Stomach smooth muscle (tissue), 2 donors: Measurements from ENCODE around the gene BTLA.

ENCODE experiments used
- H3K27ac ChIP-seq: one replicate; pipeline ENCODE4 v1.7.0; 2013; ENCODE audit warnings: mild to moderate bottlenecking, low read length, inconsistent platforms
- H3K27me3 ChIP-seq, 2 donors: one replicate each; pipeline ENCODE4 v1.7.0; 2013; ENCODE audit warnings: low read length in 2 of 2; ENCODE audit not compliant: insufficient read depth in 2 of 2, control insufficient read depth in 1 of 2
- H3K36me3 ChIP-seq, 2 donors: one replicate each; pipeline ENCODE4 v1.7.0; 2013; ENCODE audit warnings: low read length in 2 of 2; ENCODE audit not compliant: control insufficient read depth in 2 of 2, insufficient read depth in 2 of 2
- H3K4me1 ChIP-seq: one replicate; pipeline ENCODE4 v1.7.0; 2013; ENCODE audit warnings: low read length; ENCODE audit not compliant: control insufficient read depth, insufficient read depth
- H3K4me3 ChIP-seq, 2 donors: one replicate each; pipeline ENCODE4 v1.7.0; 2013; ENCODE audit warnings: low read length in 2 of 2
- H3K9ac ChIP-seq, 2 donors: one replicate each; pipeline ENCODE4 v1.7.0; 2013; ENCODE audit warnings: low read length in 2 of 2, mild to moderate bottlenecking in 1 of 2
- H3K9me3 ChIP-seq, 2 donors: one replicate each; pipeline ENCODE4 v1.7.0; 2013; ENCODE audit warnings: low read length in 2 of 2; ENCODE audit not compliant: control insufficient read depth in 2 of 2
- donor health status: healthy.
- donor health status: Pancreatic carcinoma.

BTLA gene

DNA sequence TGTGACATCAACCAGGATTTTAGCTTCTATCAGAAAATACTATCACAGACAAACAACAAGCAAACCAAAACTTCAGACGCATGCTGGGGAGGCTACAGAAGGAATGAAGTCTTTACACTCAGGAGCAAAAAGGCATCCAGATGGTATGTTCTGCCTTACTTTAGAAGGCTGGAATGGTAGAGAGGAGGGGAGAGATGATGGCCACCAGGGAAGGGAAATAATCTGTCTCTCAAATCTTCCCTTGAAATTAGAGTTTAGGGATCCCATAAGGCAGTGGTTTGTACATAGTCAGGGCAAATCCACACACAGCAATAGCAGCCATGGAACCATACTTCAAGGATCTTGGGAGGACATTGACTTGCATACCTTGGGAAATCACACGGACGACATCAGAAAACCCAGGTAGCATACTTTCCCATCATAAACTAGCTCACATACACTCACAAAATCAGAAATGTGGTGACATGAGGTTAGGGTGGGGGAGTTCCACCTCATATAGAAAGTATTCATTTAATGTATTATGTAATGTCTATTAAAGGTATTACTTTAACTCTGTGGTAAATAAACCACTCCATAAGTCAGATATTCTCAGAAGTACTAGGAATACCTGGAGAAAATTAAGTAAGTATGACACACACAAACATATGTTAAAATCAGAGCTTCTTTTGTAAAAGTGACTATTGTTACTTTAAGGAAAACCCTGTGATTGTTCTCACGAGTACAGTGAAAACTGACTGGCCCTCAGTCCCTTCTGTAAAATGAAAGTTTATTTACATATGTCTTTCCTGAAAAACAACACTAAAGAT lies 9.4 kb downstream of the BTLA start:
- no peak overlapping the region for H3K9ac ChIP-seq
- no peak overlapping the region for H3K4me3 ChIP-seq
- H3K9me3 ChIP-seq = no peaks in the 10 kb centered on the region
- no peaks in the 10 kb centered on the region for H3K4me1 ChIP-seq
- no peaks in the 10 kb centered on the region for H3K36me3 ChIP-seq
- H3K27me3 ChIP-seq = no peaks in the 10 kb centered on the region
- no peak overlapping the region for H3K27ac ChIP-seq

DNA sequence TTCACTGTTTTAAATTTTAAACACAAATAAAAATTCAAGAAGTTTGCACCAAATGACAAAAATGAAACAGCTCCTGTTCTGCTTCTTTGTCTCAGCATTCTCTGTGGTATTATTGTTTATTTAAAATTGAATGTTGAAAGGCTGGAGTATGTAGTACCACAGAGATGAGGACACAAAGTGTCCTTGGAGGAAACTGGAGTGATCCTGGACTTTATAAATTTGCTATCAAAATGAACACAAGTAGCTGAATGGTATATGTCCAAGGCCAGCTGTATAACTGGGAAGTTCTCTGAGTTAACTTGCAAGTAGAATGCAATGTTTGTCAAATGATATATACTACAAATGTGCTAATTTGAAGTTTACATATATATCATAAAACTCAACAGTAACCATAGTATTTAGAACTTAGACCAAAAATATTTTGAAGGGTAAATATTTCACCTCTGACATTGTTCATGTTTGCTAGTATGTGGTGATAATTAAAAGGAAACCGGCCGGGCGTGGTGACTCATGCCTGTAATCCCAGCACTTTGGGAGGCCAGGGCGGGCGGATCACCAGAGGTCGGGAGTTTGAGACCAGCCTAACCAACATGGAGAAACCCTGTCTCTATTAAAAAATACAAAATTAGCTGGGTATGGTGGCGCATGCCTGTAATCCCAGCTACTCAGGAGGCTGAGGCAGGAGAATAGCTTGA lies 12.3 kb downstream of the BTLA start:
- no peak overlapping the region for H3K27ac ChIP-seq
- no peaks in the 10 kb centered on the region for H3K36me3 ChIP-seq
- no peaks in the 10 kb centered on the region for H3K4me1 ChIP-seq
- H3K9ac ChIP-seq = no peak overlapping the region
- H3K9me3 ChIP-seq = no peaks in the 10 kb centered on the region
- no peaks in the 10 kb centered on the region for H3K27me3 ChIP-seq
- H3K4me3 ChIP-seq = no peak overlapping the region

DNA sequence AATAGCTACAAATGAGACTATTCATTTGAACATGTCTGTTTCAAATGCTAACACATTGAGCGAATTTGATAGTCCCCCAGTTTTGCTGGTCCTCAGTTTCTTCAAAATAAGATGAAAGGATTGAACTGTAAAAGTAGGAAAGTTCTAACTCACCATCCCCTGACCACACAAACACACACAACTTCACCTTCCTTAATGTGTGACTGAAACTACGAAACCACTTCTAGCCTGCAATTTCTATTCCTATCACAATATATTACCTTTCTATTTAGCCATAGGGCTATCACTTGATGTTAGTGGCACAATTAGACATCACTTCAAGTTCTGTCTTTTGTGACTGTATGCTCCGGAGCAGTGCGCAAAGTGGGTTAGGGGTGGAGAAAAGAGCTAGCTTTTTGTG lies 14.9 kb downstream of the BTLA start:
- Histone ChIP-seq H3K27me3 (no peaks in the 10 kb centered on the region), H3K4me3 (no peak overlapping the region), H3K36me3 (no peaks in the 10 kb centered on the region), H3K9me3 (no peaks in the 10 kb centered on the region), H3K4me1 (no peaks in the 10 kb centered on the region), H3K27ac (no peak overlapping the region), H3K9ac (no peak overlapping the region)

DNA sequence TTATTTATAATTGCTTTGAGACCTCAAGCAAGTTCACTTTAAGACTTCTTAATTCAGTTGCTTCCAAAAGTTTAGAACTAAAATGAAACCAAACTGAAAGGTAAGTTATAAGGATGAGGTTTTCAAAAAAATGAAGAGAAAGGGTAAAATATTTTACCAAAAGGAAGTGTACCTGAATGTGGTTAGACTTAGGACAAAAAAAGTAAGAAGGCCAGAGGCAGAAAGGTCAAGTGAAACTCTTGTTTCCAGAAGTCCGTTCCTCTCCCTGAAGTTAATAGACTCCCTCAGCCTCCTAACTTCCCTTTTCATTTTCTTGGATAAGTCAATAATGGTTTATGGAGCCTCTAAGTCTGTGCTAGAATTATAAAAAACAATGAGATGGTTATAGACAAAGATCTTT lies 16.6 kb downstream of the BTLA start:
- no peaks in the 10 kb centered on the region for H3K9me3 ChIP-seq
- no peaks in the 10 kb centered on the region for H3K36me3 ChIP-seq
- no peak overlapping the region for H3K9ac ChIP-seq
- no peaks in the 10 kb centered on the region for H3K4me1 ChIP-seq
- H3K27me3 ChIP-seq = no peaks in the 10 kb centered on the region
- no peak overlapping the region for H3K27ac ChIP-seq
- no peak overlapping the region for H3K4me3 ChIP-seq

DNA sequence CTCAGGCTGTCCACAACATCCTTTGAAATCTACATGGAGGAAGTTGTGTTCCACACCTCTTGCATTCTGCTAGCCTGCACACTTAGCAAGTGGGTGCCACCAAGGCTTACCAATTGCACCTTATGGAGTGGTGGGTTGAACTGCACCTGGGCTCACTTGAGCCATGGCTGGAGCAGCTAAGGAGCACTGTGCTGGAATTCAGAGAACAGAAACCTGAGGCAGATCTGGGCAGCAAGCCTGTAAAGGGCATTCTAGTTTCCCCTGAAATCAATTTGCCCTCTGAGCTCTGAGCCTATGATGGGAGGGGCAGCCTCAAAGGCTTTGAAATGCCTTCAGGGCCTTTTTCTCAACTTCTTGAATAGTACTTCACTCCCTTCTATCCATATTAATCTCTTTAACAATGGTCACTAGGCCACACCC lies 18.0 kb downstream of the BTLA start:
- H3K4me1 ChIP-seq = no peaks in the 10 kb centered on the region
- no peak overlapping the region for H3K4me3 ChIP-seq
- no peaks in the 10 kb centered on the region for H3K36me3 ChIP-seq
- no peak overlapping the region for H3K27ac ChIP-seq
- H3K9ac ChIP-seq = no peak overlapping the region
- H3K27me3 ChIP-seq = no peaks in the 10 kb centered on the region
- H3K9me3 ChIP-seq = no peaks in the 10 kb centered on the region

DNA sequence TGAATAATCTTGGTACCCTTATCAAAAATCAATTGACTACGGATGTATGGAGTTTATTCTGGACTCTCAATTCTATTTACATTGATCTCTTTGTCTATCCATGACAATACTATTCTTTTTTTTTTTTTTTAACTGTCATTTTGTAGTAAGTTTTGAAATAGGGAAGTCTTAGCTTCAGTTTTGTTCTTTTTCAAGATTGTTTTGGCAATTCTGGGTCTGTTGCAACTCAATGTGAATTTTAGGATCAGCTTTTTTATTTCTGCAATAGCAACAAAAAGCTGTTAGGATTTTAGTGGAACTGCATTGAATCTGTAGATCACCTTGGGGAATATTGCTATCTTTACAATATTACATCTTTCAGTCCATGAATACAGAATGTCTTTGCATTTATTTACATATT lies 21.4 kb downstream of the BTLA start:
- Histone ChIP-seq H3K9ac (no peak overlapping the region), H3K4me3 (no peak overlapping the region), H3K27me3 (no peaks in the 10 kb centered on the region), H3K4me1 (no peaks in the 10 kb centered on the region), H3K9me3 (no peaks in the 10 kb centered on the region), H3K36me3 (no peaks in the 10 kb centered on the region), H3K27ac (no peak overlapping the region)

DNA sequence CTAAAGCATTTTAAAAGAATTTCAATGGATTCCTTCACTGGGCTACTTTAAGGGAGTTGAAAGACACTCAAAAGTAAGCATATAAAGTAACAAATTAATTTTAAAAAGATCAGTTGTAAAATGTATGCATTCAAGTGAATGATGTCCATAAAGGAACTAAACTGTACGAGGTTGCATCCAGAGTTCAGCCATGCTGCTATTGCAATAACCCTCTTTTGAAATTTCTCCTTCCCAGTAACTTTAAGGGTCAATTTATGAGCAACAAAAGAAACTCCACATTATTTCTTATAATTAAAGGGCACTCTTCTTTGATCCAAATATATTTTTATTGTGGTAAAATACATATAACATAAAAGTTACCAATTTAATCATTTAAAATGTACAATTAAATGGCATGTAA lies 22.9 kb downstream of the BTLA start:
- H3K4me3 ChIP-seq = no peak overlapping the region
- H3K9ac ChIP-seq = no peak overlapping the region
- H3K9me3 ChIP-seq = no peaks in the 10 kb centered on the region
- no peaks in the 10 kb centered on the region for H3K36me3 ChIP-seq
- no peaks in the 10 kb centered on the region for H3K27me3 ChIP-seq
- H3K27ac ChIP-seq = no peak overlapping the region
- no peaks in the 10 kb centered on the region for H3K4me1 ChIP-seq

DNA sequence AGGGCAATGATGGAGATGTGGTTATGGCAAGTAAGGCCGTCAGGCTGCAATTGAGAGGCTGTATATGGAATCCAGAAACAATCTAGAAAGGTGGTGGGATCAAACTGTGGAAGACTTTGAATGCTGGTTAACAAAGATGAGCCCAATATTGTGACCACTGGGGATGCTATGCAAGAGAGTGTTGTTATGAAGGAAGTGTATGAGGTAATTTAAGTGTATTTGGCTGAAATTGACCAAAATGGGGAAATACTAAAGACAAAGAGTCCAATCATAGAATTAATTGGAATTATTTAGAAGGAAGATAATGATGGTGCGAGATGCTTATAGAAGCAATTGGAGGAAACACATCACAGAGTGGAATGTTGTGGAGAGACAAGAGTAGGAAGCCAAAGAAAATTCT lies 24.5 kb downstream of the BTLA start:
- H3K4me1 ChIP-seq = no peaks in the 10 kb centered on the region
- no peak overlapping the region for H3K9ac ChIP-seq
- no peaks in the 10 kb centered on the region for H3K36me3 ChIP-seq
- no peak overlapping the region for H3K27ac ChIP-seq
- H3K4me3 ChIP-seq = no peak overlapping the region
- H3K27me3 ChIP-seq = no peaks in the 10 kb centered on the region
- no peaks in the 10 kb centered on the region for H3K9me3 ChIP-seq

DNA sequence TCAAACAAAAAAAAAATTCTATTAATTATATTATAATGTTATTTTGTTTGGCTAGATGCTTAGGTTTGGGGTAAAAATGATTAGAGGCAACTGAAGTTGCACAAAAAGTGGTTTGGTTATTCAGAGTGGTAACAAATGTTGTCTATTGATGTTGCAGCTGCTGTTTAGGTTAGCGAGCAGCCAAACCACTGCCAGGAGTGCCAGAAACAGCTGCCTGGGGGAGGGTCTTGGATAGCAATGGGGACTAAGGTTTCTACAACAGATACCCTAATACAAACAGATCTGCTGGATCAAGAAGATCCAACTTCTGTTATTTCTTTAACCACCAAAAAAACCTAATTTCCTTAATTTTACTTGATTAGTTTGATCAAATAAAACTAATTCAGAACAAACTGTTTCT lies 26.6 kb downstream of the BTLA start:
- H3K36me3 ChIP-seq = no peaks in the 10 kb centered on the region
- H3K4me3 ChIP-seq = no peak overlapping the region
- no peaks in the 10 kb centered on the region for H3K27me3 ChIP-seq
- no peak overlapping the region for H3K9ac ChIP-seq
- H3K9me3 ChIP-seq = no peaks in the 10 kb centered on the region
- no peak overlapping the region for H3K27ac ChIP-seq
- H3K4me1 ChIP-seq = no peaks in the 10 kb centered on the region

DNA sequence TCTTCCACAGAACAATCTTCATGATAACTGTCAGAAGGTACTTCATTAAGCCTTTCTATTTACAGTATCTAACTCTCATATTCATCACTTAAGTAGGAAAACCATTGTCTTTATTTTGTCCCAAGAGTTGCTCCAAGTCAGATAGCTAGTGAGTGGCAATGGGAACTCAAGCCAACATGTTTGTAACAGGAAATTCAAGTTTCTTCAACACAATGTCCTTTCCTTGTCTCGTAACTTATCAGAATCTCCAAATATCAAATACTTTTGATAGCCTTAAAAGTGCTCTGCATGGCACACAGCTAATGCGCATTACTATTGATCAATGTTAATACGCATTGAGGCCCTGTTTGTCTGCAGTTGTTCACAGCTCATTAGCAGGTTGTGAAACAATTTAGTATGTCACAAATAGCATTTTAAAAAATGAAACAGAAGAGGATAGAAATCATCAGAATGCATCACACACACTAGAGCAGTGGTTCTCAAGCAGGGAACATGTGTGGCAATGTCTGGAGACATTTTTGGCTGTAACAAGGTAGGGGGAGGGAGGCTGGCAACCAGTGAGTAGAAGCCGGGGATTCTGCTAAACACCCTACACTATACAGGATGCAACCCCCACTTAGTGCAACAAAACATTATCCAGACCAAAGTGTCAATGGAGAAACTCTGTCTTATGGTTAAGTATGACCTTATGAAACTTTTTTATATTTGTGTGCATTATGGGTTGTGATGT lies 27.5 kb downstream of the BTLA start:
- Histone ChIP-seq H3K4me1 (no peaks in the 10 kb centered on the region), H3K36me3 (no peaks in the 10 kb centered on the region), H3K9ac (no peak overlapping the region), H3K27me3 (no peaks in the 10 kb centered on the region), H3K27ac (no peak overlapping the region), H3K4me3 (no peak overlapping the region), H3K9me3 (no peaks in the 10 kb centered on the region)
